Activated CD4-positive, alpha-beta memory T cell treated with anti-CD3 and anti-CD28 coated beads, Interleukin-2, amount 10 ng/mL, durations not matched to agents 7 days and 5 days (primary cell): ENCODE results near the gene HIVEP3. TPM values are rescaled to one million over a fixed set of nuclear protein-coding genes. Genes with fewer than 3 reads are reported as not detected.

Source experiments
- CTCF ChIA-PET: fragments of 350-600 bp; sonication (Branson Sonifier 250); formaldehyde crosslinking; loops from one replicate; lab custom pipeline; 2021; ENCODE audit warnings: antibody characterized with exemption, inconsistent platforms; lab: Charles Lee
- POLR2A ChIA-PET: fragments of 350-600 bp; sonication (Branson Sonifier 250); formaldehyde crosslinking; loops from one replicate; lab custom pipeline; 2021; ENCODE audit warnings: antibody characterized with exemption; lab: Charles Lee
- DNase-seq: peaks from one replicate; pipeline ENCODE4 v3.0.0-alpha.2; 2020
- H3K27ac Mint-ChIP-seq: one replicate; pipeline ENCODE4 v1.8.0; 2021; ENCODE audit warnings: mild to moderate bottlenecking, mixed read lengths
- H3K27me3 Mint-ChIP-seq: one replicate; pipeline ENCODE4 v1.8.0; 2021; ENCODE audit warnings: mixed read lengths
- H3K36me3 Mint-ChIP-seq: one replicate; pipeline ENCODE4 v1.8.0; 2021; ENCODE audit warnings: low read depth, mixed read lengths
- H3K4me1 Mint-ChIP-seq: one replicate; pipeline ENCODE4 v1.8.0; 2021; ENCODE audit warnings: mixed read lengths
- H3K4me3 Mint-ChIP-seq: one replicate; pipeline ENCODE4 v1.8.0; 2021; ENCODE audit warnings: mild to moderate bottlenecking, mixed read lengths
- H3K9me3 Mint-ChIP-seq: one replicate; pipeline ENCODE4 v1.8.0; 2021; ENCODE audit warnings: mixed read lengths
- total RNA-seq, 2 experiments: library from RNA; stranded (reverse); gene quantifications; one replicate each; pipeline ENCODE4 v1.2.3, GENCODE V29; 2021

Gene HIVEP3
- total RNA-seq, 2 experiments from 2014 or later = 27.8 to 28.8 TPM

DNA sequence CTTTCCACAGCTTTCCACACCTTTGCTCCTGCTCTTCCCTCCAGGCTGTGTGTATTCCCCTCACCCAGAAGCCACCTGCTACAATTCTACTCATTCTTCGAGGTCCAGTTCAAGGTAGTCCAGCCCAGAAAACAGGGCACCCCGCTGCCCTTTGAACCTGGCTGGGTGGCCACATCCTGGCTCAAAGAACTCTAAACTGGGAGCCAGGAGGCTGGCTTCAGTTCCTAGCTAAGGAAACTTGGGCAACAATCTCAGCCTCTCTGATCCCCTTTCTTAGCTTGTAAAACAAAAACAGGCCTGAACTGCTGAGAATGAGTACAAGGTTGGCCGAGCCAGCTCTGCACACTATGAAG lies 438.9 kb downstream of the HIVEP3 start:
- no peak overlapping the region for H3K27ac Mint-ChIP-seq
- POLR2A ChIA-PET = no interaction called here
- CTCF ChIA-PET = no interaction called here

DNA sequence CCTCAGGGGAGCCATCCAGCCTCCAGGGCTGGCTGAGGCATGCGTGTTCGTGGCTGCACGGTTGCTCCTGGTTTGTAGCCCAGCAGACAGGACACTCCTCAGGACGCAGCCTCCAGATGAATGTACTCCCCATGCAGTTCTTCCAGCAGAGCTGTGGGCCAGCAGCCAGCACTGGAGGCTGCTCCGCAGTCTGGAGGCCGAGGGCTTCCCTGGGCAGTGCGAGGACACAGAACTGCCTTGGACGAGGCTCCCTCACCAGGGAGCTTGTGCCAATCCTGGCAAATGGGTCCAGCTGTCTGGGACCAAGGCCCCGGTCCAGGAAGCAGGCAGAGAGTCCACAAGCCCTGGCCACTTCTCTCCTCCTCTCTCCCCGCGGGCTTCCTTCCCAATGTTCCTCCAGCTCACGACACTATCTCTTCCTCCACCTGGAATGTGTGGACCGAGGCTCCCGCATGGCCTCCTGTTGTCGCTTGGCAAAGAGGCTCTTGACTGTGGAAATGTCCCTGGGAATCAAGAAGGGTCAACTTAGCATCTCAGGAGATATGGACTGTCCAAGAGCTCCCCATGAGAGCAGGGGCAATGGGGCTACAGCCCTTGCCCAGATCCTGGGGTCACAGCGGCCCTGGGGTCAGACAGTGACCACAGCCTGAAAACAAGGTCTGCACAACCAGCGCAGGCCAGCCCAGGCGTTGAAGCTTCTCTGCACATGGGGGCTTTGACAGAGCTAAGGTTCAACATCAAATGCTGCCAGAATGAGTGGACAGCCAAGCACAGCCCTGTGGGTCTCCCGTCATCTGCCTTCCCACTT lies 439.5 kb downstream of the HIVEP3 start:
- Mint-ChIP-seq H3K36me3 (no peaks in the 10 kb centered on the region), H3K4me1 (no peaks in the 10 kb centered on the region), H3K27me3 (no peaks in the 10 kb centered on the region), H3K4me3 (no peak overlapping the region), H3K9me3 (no peaks in the 10 kb centered on the region), H3K27ac (no peak overlapping the region)
- DNase-seq = no peak
- ChIA-PET POLR2A (no interaction called here), CTCF (no interaction called here)

More for the DNA sequence above, 438.9 kb downstream of the HIVEP3 start:
- Mint-ChIP-seq H3K27me3 (no peaks in the 10 kb centered on the region), H3K9me3 (no peaks in the 10 kb centered on the region), H3K36me3 (no peaks in the 10 kb centered on the region), H3K4me3 (no peak overlapping the region), H3K4me1 (no peaks in the 10 kb centered on the region)
- DNase-seq = no peak

DNA sequence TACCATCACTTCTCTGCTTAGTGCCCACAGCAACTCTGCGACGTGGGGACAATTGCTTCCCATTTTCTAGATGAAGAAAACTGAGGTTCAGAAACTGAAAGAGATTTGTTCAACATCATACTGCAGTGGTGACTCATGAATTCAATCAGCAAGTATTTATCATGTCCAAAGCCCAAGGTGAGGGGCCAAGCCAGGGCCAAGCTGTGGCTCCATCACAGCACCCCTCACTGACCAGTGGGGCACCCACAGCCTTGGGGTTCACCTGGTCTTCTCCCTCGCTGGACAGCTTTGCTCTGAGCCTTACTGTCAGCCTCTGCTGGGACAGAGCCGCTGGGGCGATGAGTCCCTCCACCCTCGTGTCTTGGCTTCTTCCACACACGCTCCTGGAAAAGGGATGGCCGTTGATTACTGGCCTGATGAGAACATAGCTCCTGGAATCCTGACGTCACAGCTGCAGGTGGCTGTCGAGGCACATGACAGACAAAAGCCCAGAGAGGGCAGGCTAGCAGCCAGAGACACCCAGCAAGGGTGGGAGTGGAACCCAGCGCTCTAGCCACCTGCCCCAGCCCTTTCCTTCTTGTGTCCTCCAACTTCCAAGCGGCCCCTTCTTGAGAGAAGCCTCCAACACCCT lies 440.5 kb downstream of the HIVEP3 start:
- CTCF ChIA-PET = interaction anchor here (1.4 kb wide), 1 partner anchor 14 kb away, joined by 3 read pairs; no protein-coding TSS in a partner anchor
- Mint-ChIP-seq H3K4me1 (no peaks in the 10 kb centered on the region), H3K27ac (no peak overlapping the region), H3K9me3 (no peaks in the 10 kb centered on the region), H3K4me3 (no peak overlapping the region), H3K36me3 (no peaks in the 10 kb centered on the region), H3K27me3 (no peaks in the 10 kb centered on the region)
- DNase-seq = no peak
- POLR2A ChIA-PET = no interaction called here

DNA sequence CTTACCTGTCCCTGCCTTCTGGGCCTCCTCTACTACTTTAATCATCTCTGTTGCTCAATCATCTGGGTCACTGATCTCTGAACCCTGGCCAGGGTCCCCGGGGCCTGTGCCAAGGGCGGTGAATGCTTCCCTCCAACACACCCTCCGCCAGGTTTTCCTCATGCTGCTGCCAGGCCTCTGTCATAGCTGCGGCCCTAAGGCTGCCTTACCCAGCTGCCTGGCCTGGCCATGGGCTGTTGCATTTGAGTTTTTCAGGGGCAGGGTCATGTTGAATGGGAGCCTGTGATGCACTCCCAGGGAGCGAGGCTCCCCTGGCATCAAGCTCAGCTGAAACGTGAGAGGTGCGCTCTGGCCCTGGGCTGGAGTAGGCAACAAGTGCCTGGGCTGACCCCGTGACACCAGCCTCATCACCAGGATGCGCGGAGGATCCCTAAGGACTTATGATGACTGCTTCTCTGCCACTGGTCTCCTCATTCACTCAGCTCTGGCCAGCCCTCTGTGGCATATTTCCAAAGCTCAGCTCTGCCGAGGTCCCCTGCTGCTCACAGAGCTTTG lies 441.8 kb downstream of the HIVEP3 start:
- Mint-ChIP-seq H3K27me3 (peaks cover 7% of the 10 kb centered on the region), H3K9me3 (no peaks in the 10 kb centered on the region), H3K36me3 (no peaks in the 10 kb centered on the region), H3K4me1 (no peaks in the 10 kb centered on the region), H3K4me3 (no peak overlapping the region), H3K27ac (no peak overlapping the region)
- CTCF ChIA-PET = interaction anchor here (1.4 kb wide), 1 partner anchor 15 kb away, joined by 3 read pairs; no protein-coding TSS in a partner anchor
- POLR2A ChIA-PET = no interaction called here
- DNase-seq = no peak

DNA sequence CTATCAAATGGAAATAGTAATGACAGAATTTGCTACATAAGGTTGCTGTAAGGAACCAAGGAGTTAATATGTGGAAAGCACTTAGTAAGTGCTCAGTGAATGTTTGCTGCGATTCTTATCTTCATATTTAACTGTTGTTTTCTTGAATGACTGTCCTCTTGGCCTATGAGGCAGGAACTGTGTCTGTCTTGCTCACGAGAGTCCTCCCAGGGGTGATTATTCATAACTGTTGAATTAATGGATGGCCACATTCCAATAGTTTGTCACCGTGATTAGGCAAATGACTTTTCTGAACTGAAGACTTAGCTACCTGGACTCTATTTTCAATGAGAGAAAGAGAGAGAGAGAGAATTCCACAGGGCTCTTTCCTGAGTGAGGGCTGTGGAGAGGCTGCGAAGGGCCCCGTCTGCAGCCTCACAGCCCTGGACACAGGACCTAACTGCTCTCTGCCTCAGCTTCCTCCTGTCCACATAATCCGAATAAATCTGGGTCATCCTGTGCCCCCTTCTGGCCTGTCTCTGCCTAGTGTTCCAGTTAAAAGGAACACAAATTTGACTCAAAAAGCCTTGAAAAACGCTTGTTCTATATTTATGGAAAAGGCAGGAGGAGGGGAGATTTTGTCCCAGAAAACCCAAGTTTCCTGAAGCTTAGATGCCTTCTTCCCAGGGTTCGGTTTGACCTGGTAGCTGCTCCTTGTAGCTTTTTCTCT lies 442.7 kb downstream of the HIVEP3 start:
- no peaks in the 10 kb centered on the region for H3K36me3 Mint-ChIP-seq
- no peak overlapping the region for H3K4me3 Mint-ChIP-seq
- H3K9me3 Mint-ChIP-seq = no peaks in the 10 kb centered on the region
- H3K4me1 Mint-ChIP-seq = no peaks in the 10 kb centered on the region
- no peak for DNase-seq
- peaks cover 7% of the 10 kb centered on the region for H3K27me3 Mint-ChIP-seq
- ChIA-PET POLR2A (interaction anchor here (1.6 kb wide), 1 partner anchor 8 kb away, joined by 3 read pairs; no protein-coding TSS in a partner anchor), CTCF (no interaction called here)
- H3K27ac Mint-ChIP-seq = no peak overlapping the region

DNA sequence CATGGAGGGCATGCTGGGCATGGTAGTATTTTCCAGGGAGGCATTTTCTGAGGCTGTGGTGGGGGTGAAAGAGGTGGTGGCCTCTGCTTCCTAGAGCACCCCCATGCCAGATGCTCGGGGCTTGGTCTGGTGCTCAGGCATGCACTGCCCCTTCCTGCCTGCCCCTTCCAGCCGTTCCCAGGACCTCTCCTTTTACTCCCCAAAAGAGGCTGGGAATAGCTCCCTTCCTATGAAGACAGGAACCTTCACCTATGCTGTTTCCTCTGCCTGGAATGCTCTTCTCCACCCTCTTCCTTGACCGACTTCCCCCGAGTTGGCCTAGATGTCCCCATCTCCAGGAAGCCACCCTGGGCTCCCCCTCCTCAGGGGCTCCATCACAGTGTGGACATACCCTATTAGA lies 443.4 kb downstream of the HIVEP3 start:
- no peak for DNase-seq
- no peak overlapping the region for H3K4me3 Mint-ChIP-seq

DNA sequence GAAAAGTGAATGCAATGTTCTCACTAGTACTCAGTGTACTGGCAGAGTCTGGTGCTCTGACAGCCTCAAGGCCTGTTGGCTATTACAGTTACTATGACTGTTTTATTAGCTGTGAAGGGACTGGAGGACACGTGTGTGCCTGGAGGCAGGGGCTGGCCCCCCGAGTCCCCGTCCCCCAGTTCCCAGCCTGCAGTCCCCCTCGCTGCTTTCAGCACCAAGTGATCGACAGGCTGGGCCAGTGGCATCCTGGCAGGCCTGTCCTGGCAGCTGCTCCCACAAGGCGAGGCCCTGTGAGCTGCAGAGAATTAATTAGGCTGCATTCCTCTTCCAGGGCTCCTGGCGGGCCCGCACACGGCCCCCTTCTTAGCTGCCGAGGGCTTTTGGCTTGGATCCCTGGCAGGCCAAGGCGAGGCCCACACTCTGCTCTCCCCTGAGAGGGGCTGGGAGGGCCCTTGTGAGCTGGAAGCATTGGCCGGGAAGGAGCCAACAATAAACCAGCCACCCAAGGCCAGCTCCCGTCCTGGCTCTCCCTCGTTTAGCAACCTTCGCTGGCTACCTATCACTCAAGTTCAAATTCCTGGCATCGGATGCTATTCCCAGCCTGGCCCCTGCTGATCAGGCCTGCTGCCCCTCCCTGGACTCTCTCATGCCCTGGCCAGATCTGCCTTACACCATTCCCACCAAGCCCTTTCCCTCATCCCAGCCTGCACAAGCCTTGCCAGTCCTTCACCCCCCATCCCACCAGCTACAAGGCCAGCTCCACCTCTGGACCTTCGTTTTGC lies 444.0 kb downstream of the HIVEP3 start:
- Mint-ChIP-seq H3K27me3 (peaks cover 7% of the 10 kb centered on the region), H3K36me3 (no peaks in the 10 kb centered on the region), H3K9me3 (no peaks in the 10 kb centered on the region), H3K27ac (no peak overlapping the region), H3K4me3 (no peak overlapping the region), H3K4me1 (no peaks in the 10 kb centered on the region)
- DNase-seq = no peak
- POLR2A ChIA-PET = interaction anchor here (1.6 kb wide), 1 partner anchor 9 kb away, joined by 3 read pairs; no protein-coding TSS in a partner anchor
- CTCF ChIA-PET = no interaction called here

More for the DNA sequence above, 443.4 kb downstream of the HIVEP3 start:
- Mint-ChIP-seq H3K36me3 (no peaks in the 10 kb centered on the region), H3K27me3 (peaks cover 7% of the 10 kb centered on the region), H3K27ac (no peak overlapping the region), H3K9me3 (no peaks in the 10 kb centered on the region), H3K4me1 (no peaks in the 10 kb centered on the region)
- POLR2A ChIA-PET = interaction anchor here (1.6 kb wide), 1 partner anchor 9 kb away, joined by 3 read pairs; no protein-coding TSS in a partner anchor
- CTCF ChIA-PET = no interaction called here

DNA sequence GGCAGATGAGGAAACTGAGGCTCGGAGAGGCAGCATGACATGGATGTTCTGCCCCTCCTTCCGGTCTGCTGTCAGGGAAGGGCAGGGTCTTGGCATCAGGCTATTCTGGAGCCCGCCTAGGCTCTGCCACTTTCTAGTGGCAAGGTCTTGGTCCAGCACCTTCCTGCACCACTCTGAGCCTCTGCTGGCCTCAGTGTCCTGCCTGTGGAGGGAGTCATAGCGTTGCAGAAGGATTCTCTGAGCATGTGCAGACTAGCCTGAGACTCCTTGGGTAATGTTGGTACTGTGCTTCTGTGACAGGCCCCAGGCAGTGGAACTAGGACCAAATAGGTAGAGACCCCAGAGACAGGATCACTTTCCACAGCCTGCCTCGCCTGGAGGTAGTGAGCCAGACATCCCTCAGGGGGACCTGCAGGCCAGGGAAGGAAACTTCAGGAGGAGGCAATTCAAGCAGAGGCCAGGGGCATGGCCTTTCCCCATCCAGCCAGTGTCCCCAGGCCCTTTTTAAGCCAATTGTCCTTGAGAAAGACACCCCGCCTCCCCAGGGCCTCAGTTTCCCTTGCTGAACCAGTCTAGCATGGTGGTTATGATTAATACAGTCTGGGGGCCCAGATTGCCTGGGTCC lies 444.9 kb downstream of the HIVEP3 start:
- H3K4me1 Mint-ChIP-seq = no peaks in the 10 kb centered on the region
- CTCF ChIA-PET = interaction anchor here (1.4 kb wide), 1 partner anchor 19 kb away, joined by 3 read pairs; no protein-coding TSS in a partner anchor
- DNase-seq = no peak

DNA sequence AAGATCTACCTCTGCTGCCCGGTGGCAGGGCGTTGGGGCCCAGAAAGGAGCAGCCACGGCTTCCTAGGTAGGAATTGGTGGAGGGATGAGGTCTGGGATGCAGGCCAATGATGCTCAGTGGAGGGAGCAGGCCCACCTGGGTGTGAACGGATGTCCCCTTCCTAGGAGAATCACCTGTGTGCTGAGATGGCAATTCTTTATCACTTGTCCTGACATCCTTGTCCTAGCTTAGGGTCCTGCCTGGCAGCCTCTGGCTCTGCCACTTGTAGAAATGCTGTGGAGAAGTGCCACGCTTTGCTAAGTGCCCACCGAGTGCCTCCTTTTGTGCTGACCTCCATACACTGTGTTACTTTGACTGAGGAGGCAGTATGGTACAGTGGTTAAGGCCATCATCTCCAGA lies 447.1 kb downstream of the HIVEP3 start:
- DNase-seq = no peak
- H3K27me3 Mint-ChIP-seq = peaks cover 7% of the 10 kb centered on the region
- no peak overlapping the region for H3K4me3 Mint-ChIP-seq
- H3K27ac Mint-ChIP-seq = no peak overlapping the region
- H3K36me3 Mint-ChIP-seq = no peaks in the 10 kb centered on the region
- ChIA-PET CTCF (no interaction called here), POLR2A (no interaction called here)
- no peaks in the 10 kb centered on the region for H3K9me3 Mint-ChIP-seq
- no peaks in the 10 kb centered on the region for H3K4me1 Mint-ChIP-seq

More for the DNA sequence above, 444.9 kb downstream of the HIVEP3 start:
- Mint-ChIP-seq H3K9me3 (no peaks in the 10 kb centered on the region), H3K27me3 (peaks cover 7% of the 10 kb centered on the region), H3K4me3 (no peak overlapping the region), H3K27ac (no peak overlapping the region), H3K36me3 (no peaks in the 10 kb centered on the region)
- POLR2A ChIA-PET = no interaction called here

DNA sequence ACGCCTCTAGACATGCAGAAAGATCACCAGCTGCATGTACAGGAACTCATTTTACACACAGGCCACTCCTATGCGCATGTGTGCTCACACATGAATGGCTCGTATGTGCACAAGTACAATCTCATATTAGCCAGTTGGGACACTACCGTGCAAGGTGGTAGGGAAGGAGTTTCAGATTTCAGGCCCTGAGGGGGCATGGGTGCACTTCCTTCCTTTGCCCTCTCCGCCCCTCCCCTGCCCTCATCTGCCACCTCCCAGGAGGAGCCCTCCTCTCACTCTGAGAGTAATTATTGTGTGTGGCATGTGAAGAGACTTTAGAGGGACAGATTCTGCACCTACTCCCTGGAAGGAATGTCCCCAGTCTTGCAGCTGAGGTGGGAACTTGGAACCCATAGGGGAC lies 449.0 kb downstream of the HIVEP3 start:
- Mint-ChIP-seq H3K36me3 (no peaks in the 10 kb centered on the region), H3K9me3 (no peaks in the 10 kb centered on the region), H3K4me3 (no peak overlapping the region), H3K27ac (no peak overlapping the region), H3K4me1 (no peaks in the 10 kb centered on the region), H3K27me3 (peaks cover 7% of the 10 kb centered on the region)
- ChIA-PET CTCF (no interaction called here), POLR2A (no interaction called here)
- DNase-seq = no peak

DNA sequence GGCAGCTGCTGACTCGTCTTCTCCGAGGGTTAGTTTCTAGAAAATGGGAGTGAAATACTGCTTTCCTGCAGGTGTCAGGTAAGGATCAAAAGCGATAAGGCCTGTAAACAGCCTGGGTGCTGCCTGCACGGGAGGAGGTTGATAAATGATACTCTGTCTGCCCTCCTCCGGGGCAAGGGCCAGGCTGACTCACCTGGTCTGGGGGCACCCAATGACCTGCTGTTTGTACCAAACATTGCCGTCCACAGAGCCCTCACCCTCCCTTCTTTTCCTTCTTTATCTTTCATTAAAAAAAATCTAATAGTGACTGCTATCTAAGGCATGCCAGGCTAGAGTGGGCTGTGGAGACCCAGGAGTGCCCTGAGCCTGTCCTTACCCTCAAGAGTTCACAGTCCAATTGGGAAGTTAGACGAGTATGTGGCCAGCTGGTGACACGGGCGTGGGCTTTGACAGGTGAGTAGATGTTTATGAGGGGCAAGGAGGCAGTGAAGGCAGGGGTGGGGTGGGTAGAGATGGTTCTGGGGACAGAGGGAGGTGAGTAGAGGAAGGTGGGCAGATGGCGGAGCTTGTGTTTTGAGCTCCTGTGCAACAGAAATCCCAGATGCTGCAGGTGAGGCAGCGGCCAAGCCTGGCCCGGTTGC lies 450.5 kb downstream of the HIVEP3 start:
- ChIA-PET CTCF (interaction anchor here (0.7 kb wide), 1 partner anchor 401 kb away, joined by 4 read pairs; no protein-coding TSS in a partner anchor), POLR2A (no interaction called here)
- Mint-ChIP-seq H3K27me3 (peaks cover 7% of the 10 kb centered on the region), H3K27ac (no peak overlapping the region), H3K36me3 (no peaks in the 10 kb centered on the region), H3K4me1 (no peaks in the 10 kb centered on the region), H3K4me3 (no peak overlapping the region), H3K9me3 (no peaks in the 10 kb centered on the region)
- DNase-seq = no peak
